HepG2 (cell line): ENCODE results near the gene TNFAIP8L1. TPM values are rescaled to one million over a fixed set of nuclear protein-coding genes. Genes with fewer than 3 reads are reported as not detected.

Source experiments
- ATRX ChIP-seq: sonication (generic); formaldehyde crosslinking; IDR thresholded peaks from 2 replicates; pipeline ENCODE4 v1.4.0; 2020; ENCODE audit warnings: missing genetic modification reagents, borderline replicate concordance
- CCAR2 ChIP-seq: fragments of 200-400 bp; formaldehyde crosslinking; optimal IDR thresholded peaks from 2 replicates; pipeline ENCODE3; 2018; ENCODE audit warnings: low read depth, mild to moderate bottlenecking, low read length, moderate library complexity
- GABPA ChIP-seq, 2 experiments: IDR thresholded peaks; 2 replicates each; pipeline ENCODE4 v1.6.1; 2011 to 2016; ENCODE audit warnings: low read depth in 2 of 2, low read length in 1 of 2, missing biosample characterization in 1 of 2, missing genetic modification characterization in 1 of 2
- GFI1 ChIP-seq: sonication (generic); formaldehyde crosslinking; IDR thresholded peaks from 2 replicates; pipeline ENCODE4 v1.5.0; 2020; ENCODE audit warnings: missing genetic modification reagents, mild to moderate bottlenecking, borderline replicate concordance
- IKZF1 ChIP-seq: fragments of 450-650 bp; IDR thresholded peaks from 2 replicates; pipeline ENCODE4 v1.7.1; 2016
- KDM1A ChIP-seq: IDR thresholded peaks from 2 replicates; pipeline ENCODE4 v1.6.1; 2016; ENCODE audit warnings: missing compliant biosample characterization
- RNF219 ChIP-seq: sonication (generic); formaldehyde crosslinking; IDR thresholded peaks from 2 replicates; pipeline ENCODE4 v1.5.0; 2020; ENCODE audit warnings: mild to moderate bottlenecking, missing genetic modification reagents
- RXRB ChIP-seq: IDR thresholded peaks from 2 replicates; pipeline ENCODE4 v1.6.1; 2016; ENCODE audit warnings: borderline replicate concordance, missing genetic modification reagents, missing compliant biosample characterization
- ZNF20 ChIP-seq: sonication (generic); formaldehyde crosslinking; IDR thresholded peaks from 2 replicates; pipeline ENCODE4 v1.4.0; 2020; ENCODE audit warnings: mild to moderate bottlenecking, moderate library complexity, missing genetic modification reagents
- polyA plus RNA-seq, 8 experiments: library from polyadenylated mRNA; depleted of rRNA in 3 of 8; stranded (reverse) in 7 of 8; unstranded in 1 of 8; fragments of >200 nt; fragmentation: Illumina TruSeq in 4 of 8; extraction: Trizol in 4 of 8; gene quantifications; 2 replicates each; pipeline versions ENCODE4 v1.2.1 to v1.2.3, GENCODE V29; 2011 to 2016; ENCODE audit warnings: low read depth in 4 of 8, missing spikeins in 1 of 8, mixed read lengths in 1 of 8; ENCODE audit not compliant: insufficient read depth in 1 of 8
- total RNA-seq, 5 experiments: library from RNA; depleted of rRNA; stranded (reverse); fragments of >200 nt; fragmentation: Illumina TruSeq; extraction: Trizol; gene quantifications; 2 replicates each; pipeline ENCODE4 v1.2.3, GENCODE V29; 2016; ENCODE audit warnings: low read depth in 1 of 5
- TF ChIP-seq, protein P1 (sequence below): IDR thresholded peaks from 2 replicates; pipeline ENCODE4 v1.6.1; 2012; ENCODE audit warnings: low read length, improper control_type of control experiment
- TF ChIP-seq, protein P2 (sequence below): IDR thresholded peaks from 2 replicates; pipeline ENCODE4 v1.6.1; 2016; ENCODE audit warnings: missing compliant biosample characterization, missing genetic modification reagents, borderline replicate concordance
- TF ChIP-seq, protein P3 (sequence below): sonication (generic); formaldehyde crosslinking; IDR thresholded peaks from 2 replicates; pipeline ENCODE4 v1.9.0; 2022; ENCODE audit warnings: low read depth, missing genetic modification reagents

TNFAIP8L1 gene
- total and polyA plus RNA-seq, 2 of the 13 experiments (the other 11 are each of a cell fraction or from before 2014, with no cell fraction given) = 13.4 to 21.4 TPM

DNA sequence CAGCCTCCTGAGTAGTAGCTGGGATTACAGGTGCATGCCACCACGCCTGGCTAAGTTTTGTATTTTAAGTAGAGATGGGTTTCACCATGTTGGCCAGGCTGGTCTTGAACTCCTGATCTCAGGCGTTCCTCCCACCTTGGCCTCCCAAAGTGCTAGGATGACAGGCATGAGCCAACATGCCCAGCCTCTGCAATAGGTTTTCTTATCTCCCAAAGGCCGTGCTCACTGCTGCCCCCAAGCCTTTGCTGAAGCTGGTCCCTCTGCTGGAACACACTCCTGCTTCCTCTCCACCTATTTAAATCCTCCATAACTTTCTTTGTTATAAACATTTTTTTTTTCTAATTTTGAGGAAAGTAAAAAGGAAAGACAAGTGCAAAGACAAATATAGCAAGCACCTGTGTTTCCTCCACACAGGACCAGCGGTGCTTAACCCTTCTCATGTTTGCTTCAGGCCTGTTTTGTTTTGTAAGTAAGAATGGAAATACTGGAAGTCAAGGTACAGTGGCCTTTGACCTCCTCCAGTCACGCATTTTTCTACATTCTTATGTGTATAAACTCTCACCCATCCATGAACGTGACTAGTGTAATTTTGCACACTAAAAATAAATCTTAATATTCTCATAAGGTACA lies 14.5 kb upstream of the TNFAIP8L1 start (continued):
- TF ChIP-seq, protein P1, sequence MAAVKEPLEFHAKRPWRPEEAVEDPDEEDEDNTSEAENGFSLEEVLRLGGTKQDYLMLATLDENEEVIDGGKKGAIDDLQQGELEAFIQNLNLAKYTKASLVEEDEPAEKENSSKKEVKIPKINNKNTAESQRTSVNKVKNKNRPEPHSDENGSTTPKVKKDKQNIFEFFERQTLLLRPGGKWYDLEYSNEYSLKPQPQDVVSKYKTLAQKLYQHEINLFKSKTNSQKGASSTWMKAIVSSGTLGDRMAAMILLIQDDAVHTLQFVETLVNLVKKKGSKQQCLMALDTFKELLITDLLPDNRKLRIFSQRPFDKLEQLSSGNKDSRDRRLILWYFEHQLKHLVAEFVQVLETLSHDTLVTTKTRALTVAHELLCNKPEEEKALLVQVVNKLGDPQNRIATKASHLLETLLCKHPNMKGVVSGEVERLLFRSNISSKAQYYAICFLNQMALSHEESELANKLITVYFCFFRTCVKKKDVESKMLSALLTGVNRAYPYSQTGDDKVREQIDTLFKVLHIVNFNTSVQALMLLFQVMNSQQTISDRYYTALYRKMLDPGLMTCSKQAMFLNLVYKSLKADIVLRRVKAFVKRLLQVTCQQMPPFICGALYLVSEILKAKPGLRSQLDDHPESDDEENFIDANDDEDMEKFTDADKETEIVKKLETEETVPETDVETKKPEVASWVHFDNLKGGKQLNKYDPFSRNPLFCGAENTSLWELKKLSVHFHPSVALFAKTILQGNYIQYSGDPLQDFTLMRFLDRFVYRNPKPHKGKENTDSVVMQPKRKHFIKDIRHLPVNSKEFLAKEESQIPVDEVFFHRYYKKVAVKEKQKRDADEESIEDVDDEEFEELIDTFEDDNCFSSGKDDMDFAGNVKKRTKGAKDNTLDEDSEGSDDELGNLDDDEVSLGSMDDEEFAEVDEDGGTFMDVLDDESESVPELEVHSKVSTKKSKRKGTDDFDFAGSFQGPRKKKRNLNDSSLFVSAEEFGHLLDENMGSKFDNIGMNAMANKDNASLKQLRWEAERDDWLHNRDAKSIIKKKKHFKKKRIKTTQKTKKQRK = no peak
- TF ChIP-seq GFI1 (no peak), ZNF20 (CRISPR knock-in tag) (no peak), KDM1A (peak; percentile 94), ATRX (no peak), CCAR2 (no peak), RXRB (CRISPR knock-in tag) (peak; percentile 50; the same call in 1 of the 2 replicates), RNF219 (CRISPR knock-in tag) (no peak), GABPA (IDR thresholded peaks at IDR 0.05; ENCODE audit: low read depth, low read length) (no peak), GABPA (CRISPR knock-in tag; IDR thresholded peaks at IDR 0.05; ENCODE audit: low read depth) (0 out of 2 replicates have a peak, but pooled peaks have one; percentile 16), IKZF1 (no peak)
- TF ChIP-seq, protein P2, sequence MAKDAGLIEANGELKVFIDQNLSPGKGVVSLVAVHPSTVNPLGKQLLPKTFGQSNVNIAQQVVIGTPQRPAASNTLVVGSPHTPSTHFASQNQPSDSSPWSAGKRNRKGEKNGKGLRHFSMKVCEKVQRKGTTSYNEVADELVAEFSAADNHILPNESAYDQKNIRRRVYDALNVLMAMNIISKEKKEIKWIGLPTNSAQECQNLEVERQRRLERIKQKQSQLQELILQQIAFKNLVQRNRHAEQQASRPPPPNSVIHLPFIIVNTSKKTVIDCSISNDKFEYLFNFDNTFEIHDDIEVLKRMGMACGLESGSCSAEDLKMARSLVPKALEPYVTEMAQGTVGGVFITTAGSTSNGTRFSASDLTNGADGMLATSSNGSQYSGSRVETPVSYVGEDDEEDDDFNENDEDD (CRISPR knock-in tag) = no peak
- TF ChIP-seq, protein P3, sequence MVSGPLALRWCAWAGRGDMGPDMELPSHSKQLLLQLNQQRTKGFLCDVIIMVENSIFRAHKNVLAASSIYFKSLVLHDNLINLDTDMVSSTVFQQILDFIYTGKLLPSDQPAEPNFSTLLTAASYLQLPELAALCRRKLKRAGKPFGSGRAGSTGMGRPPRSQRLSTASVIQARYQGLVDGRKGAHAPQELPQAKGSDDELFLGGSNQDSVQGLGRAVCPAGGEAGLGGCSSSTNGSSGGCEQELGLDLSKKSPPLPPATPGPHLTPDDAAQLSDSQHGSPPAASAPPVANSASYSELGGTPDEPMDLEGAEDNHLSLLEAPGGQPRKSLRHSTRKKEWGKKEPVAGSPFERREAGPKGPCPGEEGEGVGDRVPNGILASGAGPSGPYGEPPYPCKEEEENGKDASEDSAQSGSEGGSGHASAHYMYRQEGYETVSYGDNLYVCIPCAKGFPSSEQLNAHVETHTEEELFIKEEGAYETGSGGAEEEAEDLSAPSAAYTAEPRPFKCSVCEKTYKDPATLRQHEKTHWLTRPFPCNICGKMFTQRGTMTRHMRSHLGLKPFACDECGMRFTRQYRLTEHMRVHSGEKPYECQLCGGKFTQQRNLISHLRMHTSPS = no peak
